GM12891 (cell line): Measurements from ENCODE around the gene DLD.

Experiments
- PAX5 ChIP-seq: IDR thresholded peaks from 2 replicates; pipeline ENCODE4 v1.6.1; 2011; ENCODE audit warnings: low read length, moderate library complexity, mild to moderate bottlenecking; ENCODE audit not compliant: insufficient read depth, severe bottlenecking
- POLR2A ChIP-seq: IDR thresholded peaks from 2 replicates; pipeline ENCODE4 v1.6.1; 2011; ENCODE audit warnings: low read depth, low read length, control low read depth
- POLR2AphosphoS5 ChIP-seq: IDR thresholded peaks from 2 replicates; pipeline ENCODE4 v1.6.1; 2011; ENCODE audit warnings: low read depth, low read length, control low read depth
- SPI1 ChIP-seq: IDR thresholded peaks from 2 replicates; pipeline ENCODE4 v1.6.1; 2011; ENCODE audit warnings: low read depth, low read length, control low read depth
- TAF1 ChIP-seq: IDR thresholded peaks from 2 replicates; pipeline ENCODE4 v1.6.1; 2011; ENCODE audit warnings: low read depth, low read length, control low read depth

DNA sequence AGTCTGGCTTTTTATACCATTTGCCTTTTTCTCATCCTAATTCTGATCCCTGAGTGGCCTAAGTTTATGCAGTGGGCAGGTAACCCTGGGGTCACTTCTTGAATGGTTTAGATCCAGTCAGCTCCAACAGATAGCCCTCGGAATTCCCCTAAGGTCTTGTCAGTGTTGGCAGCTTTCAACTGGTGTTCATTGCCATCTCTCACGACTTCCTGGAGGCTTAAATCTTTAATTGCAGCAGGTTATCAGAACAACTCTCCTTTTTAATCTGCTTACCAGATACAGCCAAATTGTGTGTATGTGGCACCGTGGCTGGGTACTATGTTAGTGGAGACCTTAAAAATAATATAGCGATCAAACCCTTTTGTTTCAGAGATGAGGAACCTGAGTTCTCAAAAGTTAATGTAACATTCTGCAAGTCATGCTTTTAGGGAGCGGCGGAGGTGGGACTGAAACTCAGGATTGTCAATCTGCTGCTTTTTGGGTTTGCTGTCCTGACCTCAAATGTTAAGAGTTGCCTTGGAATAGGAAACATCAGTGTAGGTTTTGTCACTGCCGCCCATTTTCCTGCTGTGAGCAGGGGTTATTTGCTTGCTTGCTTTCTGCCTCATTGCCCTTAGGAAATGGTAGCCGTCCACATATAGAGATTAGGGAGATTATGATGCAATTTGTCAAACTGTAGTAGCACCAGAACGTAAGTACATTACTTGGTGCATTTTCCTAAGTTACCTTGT, 818 bp downstream of the DLD start:
- TF ChIP-seq POLR2AphosphoS5 (no peak), POLR2A (no peak), PAX5 (no peak), SPI1 (no peak), TAF1 (no peak)
